ENCODE measurements around the gene BPIFA3. TPM values are rescaled to one million over a fixed set of nuclear protein-coding genes. Genes with fewer than 3 reads are reported as not detected.

The BPIFA3 gene
- total RNA-seq, 3 donors from 2014 or later = not detected

DNA sequence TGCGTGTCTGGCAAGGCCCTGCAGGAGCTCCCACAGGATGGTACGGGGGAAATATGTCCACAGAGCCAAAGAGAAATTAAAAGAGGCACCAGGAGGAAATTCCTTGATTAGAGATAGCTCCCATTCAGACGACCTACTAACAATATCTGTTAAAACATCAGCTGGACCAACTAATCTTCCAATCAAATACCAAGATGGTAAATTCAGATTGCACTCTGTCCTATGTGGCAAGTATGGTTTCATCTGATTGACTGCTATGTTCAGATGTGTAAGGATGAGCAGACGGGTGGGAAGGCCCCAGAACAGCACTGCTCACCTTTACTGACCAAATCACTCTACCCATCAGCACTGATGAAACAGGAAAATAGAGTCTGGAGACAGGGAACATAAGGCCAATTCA, 29.7 kb upstream of the BPIFA3 start:
- intact Hi-C loops (cut with DNase I, micrococcal nuclease) = no loop called here
- no peaks in the 10 kb centered on the region for H3K36me3 ChIP-seq (ENCODE audit: low read depth)
- TF ChIP-seq, protein P1, sequence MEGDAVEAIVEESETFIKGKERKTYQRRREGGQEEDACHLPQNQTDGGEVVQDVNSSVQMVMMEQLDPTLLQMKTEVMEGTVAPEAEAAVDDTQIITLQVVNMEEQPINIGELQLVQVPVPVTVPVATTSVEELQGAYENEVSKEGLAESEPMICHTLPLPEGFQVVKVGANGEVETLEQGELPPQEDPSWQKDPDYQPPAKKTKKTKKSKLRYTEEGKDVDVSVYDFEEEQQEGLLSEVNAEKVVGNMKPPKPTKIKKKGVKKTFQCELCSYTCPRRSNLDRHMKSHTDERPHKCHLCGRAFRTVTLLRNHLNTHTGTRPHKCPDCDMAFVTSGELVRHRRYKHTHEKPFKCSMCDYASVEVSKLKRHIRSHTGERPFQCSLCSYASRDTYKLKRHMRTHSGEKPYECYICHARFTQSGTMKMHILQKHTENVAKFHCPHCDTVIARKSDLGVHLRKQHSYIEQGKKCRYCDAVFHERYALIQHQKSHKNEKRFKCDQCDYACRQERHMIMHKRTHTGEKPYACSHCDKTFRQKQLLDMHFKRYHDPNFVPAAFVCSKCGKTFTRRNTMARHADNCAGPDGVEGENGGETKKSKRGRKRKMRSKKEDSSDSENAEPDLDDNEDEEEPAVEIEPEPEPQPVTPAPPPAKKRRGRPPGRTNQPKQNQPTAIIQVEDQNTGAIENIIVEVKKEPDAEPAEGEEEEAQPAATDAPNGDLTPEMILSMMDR (IDR thresholded peaks at IDR 0.05) = no peak

DNA sequence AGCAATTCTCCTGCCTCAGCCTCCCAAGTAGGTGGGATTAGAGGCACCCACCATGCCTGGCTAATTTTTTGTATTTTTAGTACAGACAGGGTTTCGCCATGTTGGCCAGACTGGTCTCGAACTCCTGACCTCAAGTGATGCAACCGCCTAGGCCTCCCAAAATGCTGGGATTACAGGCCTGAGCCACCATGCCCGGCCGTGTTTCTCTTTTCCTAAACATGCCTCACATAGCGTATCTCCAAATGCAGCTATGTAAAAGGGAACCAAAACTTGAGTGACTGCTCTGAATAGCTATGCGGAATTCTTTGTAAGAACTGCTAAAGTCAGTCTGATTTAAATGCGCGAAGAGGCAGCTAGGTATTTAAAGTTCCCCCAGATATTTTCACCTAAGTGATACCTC, 28.7 kb upstream of the BPIFA3 start:
- no peak for ATAC-seq
- Histone ChIP-seq H3K9me3 (no peaks in the 10 kb centered on the region), H3K4me1 (ENCODE audit: low read depth) (no peaks in the 10 kb centered on the region), H3K4me3 (no peak overlapping the region), H3K36me3 (ENCODE audit: low read depth) (no peaks in the 10 kb centered on the region)
- TF ChIP-seq, protein P1 (IDR thresholded peaks at IDR 0.05) = no peak
- intact Hi-C loops (cut with DNase I, micrococcal nuclease) = no loop called here
- DNase-seq = no peak

More for the DNA sequence above, 29.7 kb upstream of the BPIFA3 start:
- H3K4me1 ChIP-seq (ENCODE audit: low read depth) = no peaks in the 10 kb centered on the region
- ATAC-seq (no peak), DNase-seq (no peak)
- H3K4me3 ChIP-seq = no peak overlapping the region
- no peaks in the 10 kb centered on the region for H3K9me3 ChIP-seq

DNA sequence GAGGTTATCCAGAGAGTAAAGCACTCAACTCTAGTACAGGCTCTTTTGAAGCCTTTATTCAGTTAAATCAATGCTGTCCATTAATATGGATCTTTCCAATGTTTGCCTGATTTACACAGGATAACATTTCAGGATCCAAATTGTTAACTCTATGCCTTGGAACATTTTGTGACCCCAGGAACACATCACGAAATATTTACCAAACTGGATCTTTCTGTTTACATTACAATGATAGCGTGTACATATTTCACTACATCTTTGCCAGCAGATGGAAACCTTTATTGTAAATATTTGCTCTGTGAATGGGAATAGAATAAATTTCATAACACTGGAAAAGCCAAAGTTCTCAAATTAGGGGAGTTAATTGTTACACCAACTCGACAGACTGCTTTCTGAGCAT, 25.7 kb upstream of the BPIFA3 start:
- Histone ChIP-seq H3K4me1 (ENCODE audit: low read depth) (no peaks in the 10 kb centered on the region), H3K4me3 (no peak overlapping the region), H3K36me3 (ENCODE audit: low read depth) (no peaks in the 10 kb centered on the region), H3K9me3 (no peaks in the 10 kb centered on the region)
- DNase-seq = no peak
- intact Hi-C loops (cut with DNase I, micrococcal nuclease) = no loop called here
- TF ChIP-seq, protein P1 (IDR thresholded peaks at IDR 0.05) = no peak
- no peak for ATAC-seq

DNA sequence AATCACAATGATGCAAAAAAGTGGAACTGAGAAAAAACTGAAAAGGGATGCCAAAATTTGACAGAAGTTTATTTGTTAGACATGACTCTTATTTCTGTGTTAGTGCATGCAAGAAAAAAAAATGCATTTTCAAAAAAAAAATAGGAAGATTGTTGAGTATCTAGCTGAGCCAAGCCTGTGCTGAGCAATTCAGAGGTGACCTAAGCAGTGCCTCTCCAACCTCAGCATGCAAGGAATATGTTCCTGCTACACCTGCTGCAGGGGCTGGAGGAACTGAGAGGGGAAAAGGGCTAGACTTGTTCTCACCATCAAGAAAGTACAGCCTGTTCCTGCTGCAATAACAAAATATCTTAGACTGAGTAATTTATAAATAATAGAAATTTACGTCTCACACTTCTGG, 25.2 kb upstream of the BPIFA3 start:
- no peak for DNase-seq
- TF ChIP-seq, protein P1 (IDR thresholded peaks at IDR 0.05) = no peak
- H3K36me3 ChIP-seq (ENCODE audit: low read depth) = no peaks in the 10 kb centered on the region
- no peaks in the 10 kb centered on the region for H3K9me3 ChIP-seq
- no peak overlapping the region for H3K4me3 ChIP-seq
- H3K4me1 ChIP-seq (ENCODE audit: low read depth) = no peaks in the 10 kb centered on the region
- ATAC-seq = no peak
- intact Hi-C loops (cut with DNase I, micrococcal nuclease) = no loop called here

DNA sequence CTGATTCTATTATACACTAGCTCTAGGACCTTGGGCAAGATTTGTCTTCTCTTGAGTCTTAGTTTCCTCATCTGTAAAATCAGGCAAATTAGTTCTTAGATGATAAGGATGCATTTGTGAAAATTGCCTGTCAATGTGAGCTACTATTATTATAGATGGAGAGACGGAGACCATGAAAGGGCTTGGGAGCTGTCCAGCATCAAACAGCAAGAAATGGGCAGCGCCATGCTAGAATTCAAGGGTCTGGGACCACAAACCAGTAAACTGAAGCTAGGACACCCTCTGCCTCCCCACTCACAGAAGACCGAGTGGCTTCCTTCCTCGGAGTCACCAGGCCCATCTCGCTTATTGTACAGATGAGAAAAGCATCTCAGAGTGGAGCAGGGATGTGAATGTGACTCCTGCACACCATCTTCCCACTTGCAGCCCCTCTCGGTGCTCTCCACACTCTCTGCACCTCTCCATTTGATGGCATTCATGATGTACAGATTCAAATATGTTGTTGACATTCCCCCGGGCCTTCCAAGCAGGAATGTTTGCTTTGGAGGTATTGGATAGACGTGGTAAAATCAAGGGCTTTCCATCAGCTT, 24.1 kb upstream of the BPIFA3 start:
- H3K36me3 ChIP-seq (ENCODE audit: low read depth) = no peaks in the 10 kb centered on the region
- no peaks in the 10 kb centered on the region for H3K9me3 ChIP-seq
- TF ChIP-seq, protein P1 (IDR thresholded peaks at IDR 0.05) = no peak
- DNase-seq (no peak), ATAC-seq (no peak)
- no peaks in the 10 kb centered on the region for H3K4me1 ChIP-seq (ENCODE audit: low read depth)
- H3K4me3 ChIP-seq = no peak overlapping the region
- intact Hi-C loops (cut with DNase I, micrococcal nuclease) = no loop called here

DNA sequence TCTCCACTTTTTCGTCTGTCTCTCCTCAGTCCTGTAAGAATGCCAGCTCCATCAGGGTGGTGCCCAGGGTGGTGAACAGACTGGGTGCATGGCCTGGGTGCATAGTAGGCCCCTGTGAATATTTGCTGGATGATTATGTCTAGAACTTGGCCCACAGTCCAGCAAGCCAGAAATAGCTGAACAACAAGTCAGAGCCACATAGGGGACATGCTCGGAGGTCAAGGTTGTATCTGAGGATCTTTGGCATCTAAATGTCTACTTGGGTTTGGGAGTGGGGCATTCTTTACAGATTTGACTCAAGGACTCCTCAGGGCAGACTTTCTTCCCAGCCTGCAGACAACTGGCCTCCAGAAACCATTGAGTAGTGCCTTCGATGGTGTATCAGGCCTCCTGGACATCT, 18.1 kb upstream of the BPIFA3 start:
- Histone ChIP-seq H3K4me1 (ENCODE audit: low read depth) (no peaks in the 10 kb centered on the region), H3K4me3 (no peak overlapping the region), H3K36me3 (ENCODE audit: low read depth) (no peaks in the 10 kb centered on the region), H3K9me3 (no peaks in the 10 kb centered on the region)
- DNase-seq (no peak), ATAC-seq (no peak)
- TF ChIP-seq, protein P1 (IDR thresholded peaks at IDR 0.05) = no peak
- intact Hi-C loops (cut with DNase I, micrococcal nuclease) = no loop called here
